Effector CD8-positive, alpha-beta T cell (primary cell): ENCODE results near the gene PLPPR1.

Source experiments
- DNase-seq: peaks from one replicate; lab custom pipeline; 2025; lab: John Stamatoyannopoulos, UW

Gene PLPPR1

DNA sequence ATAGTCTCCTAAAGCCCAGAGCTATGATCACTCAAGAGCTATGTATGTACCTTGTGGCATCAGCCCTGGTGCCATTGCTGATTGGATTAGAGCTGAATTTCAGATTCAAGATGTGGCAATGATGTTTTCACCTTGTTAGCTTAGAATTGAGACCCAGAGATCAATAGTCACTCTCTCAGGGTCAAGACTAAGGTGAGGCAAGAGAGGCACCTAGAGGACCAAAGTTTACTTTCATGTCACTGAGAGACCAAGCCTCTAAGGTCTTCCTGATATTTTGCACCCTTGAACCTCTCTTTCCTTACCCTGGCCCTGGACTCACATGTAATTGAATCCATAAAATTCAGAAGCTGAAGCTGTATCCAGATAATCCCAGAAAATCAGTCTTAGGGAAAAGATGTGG is 313.4 kb downstream of the PLPPR1 start:
- DNase-seq, result no peak

DNA sequence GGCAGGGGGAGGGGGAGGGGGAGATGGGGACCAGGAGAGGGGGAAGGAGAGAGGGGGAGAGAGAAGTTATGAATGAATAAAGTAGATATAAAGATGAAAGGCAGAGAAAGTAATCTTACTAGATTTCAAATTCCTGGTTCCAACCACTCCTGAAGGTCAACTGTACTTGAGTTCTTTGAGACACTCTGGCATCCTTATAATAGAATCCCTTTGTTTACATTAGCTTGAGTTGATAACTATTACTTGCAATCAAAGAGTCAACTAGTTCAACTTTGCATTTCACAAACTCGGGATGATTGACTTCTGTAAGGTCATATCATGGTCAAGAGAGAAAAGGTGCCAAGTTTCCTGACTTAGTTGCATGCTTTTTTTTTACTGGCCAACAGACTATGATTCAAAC is 314.1 kb downstream of the PLPPR1 start:
- DNase-seq, result no peak

DNA sequence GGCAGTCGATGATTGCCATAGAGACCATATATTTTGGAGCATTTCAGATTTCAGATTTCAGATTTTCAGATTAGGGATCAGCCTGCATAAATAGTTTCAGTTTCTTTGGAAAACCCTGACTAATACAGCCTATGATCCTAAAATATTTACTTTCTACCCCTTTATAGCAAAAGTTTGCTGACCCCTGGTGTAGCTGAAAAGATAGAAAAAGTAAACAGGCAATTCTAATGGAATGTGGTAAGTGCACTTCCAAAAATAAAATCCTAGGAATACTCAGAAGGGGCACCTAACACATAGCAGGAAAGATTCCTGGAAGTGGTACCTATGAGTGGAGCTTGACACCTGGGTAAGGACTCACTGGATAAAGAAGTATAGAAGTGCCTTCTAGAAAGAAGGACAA is 321.8 kb downstream of the PLPPR1 start:
- DNase-seq, result no peak

DNA sequence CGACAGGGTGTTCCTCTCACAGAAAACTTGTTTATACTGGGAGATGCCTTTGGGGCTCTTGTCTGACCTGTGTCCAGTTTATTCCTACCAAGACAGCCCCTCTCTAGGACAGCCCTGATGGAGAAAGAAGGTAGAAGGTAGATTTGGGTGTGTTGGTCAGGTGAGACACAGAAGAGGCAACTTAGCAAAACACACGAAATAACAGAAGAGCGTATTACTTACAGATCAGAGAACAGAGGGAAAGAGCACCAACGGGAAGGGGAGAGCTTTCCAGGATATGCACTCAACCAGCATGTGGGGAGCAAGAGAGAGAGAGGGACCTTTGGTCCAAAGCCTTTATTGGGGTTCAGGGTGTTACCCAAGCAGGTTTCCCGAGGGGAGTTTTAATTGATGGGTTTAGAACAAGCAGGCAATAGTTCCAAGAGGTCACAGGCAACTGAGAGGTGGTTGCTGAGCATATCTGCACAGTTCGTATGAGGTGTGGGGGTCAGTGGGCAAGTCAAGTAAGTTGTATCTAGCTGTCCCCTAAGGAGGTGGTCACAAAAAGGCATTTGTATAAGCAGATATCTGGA is 324.5 kb downstream of the PLPPR1 start:
- DNase-seq, result no peak

DNA sequence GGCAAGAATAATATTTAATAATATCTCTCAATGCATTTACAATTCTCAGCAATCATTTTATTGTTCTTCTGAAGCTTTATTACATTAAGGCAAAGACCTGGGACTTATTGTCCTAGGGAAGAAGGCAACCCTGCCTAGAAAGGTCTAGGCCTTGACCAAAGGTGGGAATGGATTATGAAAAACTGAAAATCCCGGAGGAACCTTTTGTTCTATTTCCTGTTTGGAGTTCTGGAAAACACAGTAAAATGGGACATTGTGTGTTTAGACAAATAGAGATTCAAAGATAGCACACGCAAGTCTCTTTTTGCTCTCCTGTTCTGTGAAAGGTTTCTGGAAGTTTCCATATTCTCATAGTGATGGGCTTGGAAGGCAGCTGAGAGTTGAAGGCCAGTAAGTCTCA is 325.2 kb downstream of the PLPPR1 start:
- no peak for DNase-seq

DNA sequence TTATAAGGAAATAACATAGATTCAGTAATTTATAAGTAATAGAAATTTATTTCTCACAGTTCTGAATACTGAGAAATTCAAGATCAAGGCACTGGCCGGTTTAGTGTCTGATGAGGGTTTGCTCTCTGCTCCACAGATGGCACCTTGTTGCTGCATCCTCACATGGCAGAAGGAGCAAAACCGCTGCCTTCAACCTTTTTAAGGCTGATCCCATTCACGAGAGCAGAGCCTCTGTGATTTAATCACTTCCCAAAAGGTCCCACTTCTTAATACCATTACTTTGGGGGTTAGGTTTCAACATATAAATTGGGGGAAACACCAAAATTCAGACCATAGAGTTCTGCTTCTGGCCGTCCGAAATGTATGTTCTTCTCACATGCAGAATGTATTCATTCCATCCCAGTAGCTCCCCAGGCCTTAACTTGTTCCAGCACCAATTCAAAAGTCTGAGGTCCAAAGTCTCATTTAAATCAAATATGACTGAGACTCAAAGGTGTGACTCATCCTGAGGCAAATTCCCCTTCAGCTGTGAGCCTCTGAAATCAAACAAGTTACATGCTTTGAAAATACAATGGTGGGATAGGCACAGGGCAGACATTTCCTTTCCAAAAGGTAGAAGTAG is 325.7 kb downstream of the PLPPR1 start:
- DNase-seq, result no peak

DNA sequence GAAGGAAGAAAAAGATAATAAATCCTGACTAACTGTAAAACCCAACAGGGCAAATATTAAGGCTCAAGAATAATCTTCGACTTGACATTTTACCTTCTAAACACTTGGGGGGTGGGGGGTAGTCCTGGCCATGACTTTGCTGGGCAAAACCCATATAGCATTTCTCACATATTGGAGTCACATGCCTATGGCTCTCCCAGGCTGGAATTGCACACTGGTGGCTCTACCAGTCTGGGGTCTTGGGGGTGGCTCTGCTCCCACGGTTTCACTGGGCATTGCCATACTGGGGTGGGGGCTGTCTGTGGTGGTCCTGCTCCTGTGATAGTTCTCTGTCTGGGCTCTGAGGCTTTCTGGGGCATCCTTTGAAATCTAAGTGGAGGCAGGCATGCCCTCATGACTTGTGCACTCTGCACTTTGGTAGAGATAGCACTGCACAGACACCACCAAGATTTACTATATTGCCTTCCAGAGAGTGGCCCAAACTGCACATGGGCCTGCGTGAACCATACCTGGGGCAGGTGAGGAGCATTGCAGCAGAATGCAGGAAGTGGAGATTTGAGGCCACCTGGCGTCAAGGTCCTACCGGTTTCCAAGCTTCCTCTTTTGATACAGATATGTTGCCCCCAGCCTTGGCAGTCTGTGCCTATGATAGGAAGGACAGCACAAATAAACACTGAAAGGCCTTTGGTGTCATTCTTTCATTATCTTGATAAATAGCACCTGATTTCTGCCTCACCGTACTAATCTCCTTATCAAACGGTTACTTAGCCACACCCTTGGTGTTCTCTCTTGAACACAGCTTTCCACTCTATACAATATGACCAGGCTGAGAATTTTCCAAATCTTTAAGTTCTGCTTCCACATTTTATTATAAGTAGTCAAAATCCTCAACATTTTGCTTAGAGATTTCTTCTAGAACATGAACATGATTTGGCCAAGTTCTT is 326.5 kb downstream of the PLPPR1 start:
- DNase-seq, result no peak

DNA sequence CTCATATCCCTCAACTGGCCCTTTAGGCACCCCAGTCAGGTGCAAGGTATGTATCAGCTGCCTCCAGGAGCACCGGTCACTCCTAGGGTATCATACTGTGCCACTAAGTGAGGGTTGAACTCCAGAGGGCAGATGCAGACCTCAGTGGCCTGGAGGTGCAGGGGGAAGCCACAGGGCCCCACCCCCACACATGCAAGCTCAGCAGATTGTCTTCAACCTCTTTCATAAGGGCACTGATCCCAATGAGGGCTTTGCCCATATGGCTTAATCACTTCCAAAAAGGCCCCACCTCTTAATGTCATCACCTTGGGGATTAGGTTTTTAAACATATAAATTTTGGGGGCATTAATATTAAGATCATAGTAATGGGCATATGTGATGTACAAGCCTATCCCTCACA is 328.1 kb downstream of the PLPPR1 start:
- no peak for DNase-seq

DNA sequence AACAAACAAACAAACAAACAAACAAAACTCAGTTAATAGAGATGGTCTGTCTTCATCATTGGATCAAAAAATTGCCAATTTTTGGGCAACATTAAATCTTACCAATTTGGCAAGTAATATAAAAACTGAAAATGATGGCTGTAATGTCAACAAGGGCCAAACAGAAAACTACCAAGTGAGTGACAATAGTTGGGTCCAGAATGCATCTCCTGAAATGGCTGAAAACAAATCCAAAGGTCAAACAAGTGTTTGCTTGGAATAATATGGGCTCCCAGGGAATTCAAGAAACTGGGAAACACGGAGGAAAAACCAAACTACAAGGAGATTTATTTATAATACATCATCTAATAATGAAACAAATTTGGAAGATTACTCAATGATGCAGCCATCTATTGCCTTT is 331.2 kb downstream of the PLPPR1 start:
- no peak for DNase-seq

DNA sequence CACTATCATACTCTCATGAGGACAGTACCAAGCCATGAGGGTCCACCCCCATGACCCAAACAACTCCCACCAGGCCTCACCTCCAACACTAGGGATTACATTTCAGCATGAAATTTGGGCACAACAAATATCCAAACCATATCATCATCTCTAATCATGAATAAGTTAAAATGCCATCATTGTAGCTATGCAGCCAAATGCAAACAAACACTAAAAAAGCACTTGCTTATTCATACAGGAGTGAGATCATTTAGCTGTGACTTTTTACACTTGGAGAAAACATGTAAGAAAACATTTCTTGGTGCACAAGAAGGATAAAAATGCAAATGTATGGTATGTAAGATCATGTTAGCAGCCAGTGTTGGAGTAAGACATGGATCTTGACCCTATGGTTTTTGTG is 332.1 kb downstream of the PLPPR1 start:
- no peak for DNase-seq

DNA sequence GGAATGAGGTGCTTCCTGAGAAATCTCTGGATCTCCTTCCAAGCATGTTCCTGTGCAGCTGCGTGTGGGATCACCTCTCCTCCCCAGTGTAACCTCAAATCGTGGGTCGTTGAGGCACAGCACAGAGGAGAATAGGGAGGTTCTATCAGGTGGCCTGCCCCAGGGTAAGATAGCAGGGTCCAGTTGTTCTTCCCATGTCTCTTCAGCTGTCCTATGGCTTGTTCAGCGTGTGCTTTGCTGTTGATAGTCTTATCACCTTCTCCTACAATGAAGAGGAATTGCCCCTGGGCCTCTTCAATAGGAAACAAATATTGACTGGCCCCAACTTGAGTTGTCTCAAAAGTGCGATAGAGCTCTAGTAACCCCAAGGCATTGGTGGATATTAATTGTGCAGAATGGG is 333.9 kb downstream of the PLPPR1 start:
- DNase-seq, result no peak

DNA sequence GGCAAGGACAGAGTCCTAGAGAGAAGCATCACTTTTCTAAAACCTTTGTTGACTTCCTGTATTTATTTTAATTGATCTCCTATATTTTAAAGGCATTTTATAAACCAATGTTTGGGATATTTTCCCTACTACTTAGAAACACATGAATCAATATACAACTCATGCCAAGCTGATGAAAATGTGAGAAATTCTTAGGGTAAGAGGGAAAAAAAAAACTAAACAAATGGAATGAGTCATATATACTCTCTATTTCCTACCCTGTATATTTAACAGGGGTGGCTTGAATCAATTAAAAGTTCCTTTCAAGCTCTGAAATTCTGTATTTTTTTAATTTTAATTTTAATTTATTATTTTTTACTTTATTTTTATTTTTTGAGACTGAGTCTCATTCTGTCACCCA is 336.7 kb downstream of the PLPPR1 start:
- DNase-seq, result no peak

DNA sequence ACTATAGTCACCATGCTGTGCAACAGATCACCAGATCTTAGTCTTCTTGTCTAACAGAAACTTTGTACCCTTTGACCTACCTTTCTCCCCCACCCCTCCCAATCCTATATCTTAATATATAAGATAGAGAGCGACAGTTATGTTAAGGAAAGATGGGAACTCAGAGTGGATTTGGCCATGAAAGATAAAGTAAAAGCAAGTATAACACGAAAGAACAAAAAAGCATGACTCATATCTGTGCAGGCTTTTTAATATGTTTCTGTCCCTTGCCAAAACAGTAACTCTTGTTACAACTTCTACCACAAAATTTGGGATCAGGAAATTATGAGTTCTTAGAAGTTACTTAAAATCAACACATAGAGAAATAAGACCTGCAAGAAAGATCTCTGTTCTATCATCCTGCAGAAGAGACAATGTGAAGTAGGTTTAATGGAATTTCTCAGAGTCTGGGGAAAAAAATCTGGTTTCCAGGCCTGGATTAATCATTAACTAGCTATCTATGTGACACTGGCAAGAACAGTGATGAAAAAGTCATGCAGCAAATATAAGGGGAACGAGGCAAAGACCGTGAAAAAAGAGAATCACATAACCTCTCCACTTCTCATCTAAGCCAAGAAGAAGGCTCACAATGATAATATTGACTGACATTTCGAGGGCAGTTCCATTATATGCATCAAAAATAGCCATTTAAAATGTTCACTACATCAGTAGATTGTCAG is 337.7 kb downstream of the PLPPR1 start:
- no peak for DNase-seq

DNA sequence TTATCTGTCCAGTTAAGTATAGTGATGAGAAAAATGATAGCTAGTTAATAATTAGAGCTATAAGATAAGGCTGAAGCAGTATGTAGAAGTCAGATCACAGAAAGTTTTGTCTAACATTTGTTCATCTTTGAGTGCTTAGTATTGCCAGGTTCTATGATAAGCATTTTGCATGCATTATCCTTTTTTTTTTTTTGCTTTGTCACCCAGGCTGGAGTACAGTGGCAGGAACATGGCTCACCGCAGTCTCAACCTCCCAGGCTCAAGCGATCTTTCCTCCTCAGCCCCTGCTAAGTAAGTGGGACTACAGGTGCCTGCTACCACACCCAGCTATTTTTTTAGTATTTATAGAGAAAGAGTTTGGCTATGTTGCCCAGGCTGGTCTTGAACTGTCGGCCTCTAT is 338.8 kb downstream of the PLPPR1 start:
- DNase-seq, result no peak

DNA sequence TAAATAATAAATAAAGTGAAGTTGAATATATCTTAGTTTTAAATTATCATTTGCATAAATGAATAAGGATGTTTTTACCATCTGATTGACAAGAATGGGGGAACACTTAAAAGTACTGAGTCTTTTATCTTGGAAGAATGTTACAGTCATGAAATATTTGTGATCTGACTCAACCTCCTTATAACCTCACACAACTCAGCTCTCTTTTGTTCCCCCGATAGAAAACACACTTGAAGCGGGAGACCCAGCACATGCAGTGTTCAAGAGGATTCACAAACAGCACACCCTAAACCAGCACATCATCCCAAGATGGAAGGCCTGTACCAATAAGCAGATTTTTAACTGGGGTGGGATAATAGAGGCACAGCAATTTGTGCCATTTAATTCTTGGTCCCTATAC is 340.8 kb downstream of the PLPPR1 start:
- no peak for DNase-seq

DNA sequence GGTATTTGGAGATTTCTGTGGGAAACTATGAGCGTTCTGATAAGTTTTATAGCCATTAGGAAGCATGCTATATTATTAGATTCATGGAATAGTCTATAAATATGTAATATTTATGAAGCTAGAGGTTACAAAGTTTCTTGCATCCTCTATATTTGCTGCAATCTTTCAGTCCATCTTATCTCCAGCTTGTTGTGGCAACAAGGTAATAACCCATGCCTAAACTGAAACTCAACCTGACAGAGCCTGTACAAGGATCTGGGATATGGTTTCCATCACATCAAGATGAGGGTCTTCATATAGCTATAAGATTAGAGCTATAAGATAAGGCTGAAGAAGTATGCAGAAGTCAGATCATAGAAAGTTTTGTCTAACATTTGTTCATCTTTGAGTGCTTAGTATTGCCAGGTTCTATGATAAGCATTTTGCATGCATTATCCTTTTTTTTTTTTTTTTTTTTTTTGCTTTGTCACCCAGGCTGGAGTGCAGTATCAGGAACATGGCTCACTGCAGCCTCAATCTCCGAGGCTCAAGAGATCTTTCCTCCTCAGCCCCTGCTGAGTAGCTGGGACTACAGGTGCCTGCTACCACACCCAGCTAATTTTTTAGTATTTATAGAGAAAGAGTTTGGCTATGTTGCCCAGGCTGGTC is 341.5 kb downstream of the PLPPR1 start:
- DNase-seq, result no peak

DNA sequence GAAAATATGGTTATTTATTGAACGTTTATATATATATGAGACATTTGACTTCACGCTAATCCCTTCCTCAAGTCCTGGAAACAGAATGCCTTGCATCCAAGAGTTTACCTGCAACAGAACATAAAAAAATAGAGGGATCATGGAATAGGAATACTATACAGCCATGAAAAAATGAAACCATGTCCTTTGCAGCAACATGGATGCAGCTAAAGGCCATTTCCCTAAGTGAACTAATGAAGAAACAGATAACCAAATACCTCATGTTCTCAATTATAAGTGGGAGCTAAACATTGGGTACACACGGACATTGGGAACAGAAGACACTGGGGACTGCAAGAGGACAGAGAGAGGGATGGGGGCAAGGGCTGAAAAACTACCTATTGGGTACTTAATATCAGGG is 343.3 kb downstream of the PLPPR1 start:
- no peak for DNase-seq

DNA sequence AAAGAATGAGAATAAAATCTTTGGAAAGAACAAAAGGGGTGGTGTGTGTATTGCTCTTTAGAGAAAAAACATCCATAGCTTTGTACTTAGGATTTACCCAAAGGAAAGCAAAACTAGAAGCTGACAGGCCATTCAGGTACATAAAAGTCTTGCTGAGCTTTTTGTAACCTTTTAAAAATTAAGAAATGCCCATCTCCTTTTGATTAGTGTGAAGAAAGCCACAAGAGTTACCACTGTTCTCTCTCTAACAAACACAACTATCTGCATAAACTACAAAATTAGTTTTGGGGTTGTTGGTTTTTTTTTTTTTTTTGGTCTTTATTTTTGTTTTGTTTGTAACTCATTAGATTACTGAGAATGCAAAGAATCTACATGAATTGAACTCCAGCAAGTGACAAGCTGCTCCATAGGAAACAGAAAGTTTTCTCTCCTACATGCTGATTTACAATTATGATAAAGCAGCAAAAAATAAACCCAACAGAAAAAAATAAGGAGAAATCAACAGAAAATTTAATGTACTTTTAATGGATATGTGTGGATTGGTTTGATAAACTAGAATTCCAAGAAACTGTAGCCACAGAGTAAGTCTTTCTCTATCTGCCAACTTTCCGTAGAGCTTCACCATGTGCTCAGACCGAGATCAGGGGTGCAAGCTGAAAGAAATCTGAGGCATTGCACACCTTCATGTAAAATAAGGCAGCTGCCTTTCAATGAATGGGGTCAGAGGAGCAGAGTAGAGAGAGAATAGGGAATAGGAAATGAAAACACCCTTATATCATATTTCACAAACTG is 344.0 kb downstream of the PLPPR1 start:
- no peak for DNase-seq
